GM23248 (cell line): ENCODE data around the gene ANKRD65. TPM values are rescaled to one million over a fixed set of nuclear protein-coding genes. Genes with fewer than 3 reads are reported as not detected.
"Not testable (repeated sequence)": the region's sequence is repeated elsewhere in the genome, so short reads cannot be mapped to it uniquely, and the experiment has no call there.

Experiments used
- DNase-seq: peaks from one replicate; pipeline ENCODE4 v3.0.0-alpha.2; 2015
- H2AFZ ChIP-seq: fragments of 200-600 bp; sonication (generic); 2 replicates; pipeline ENCODE4 v1.6.1; 2016; ENCODE audit warnings: antibody characterized with exemption
- H3F3A ChIP-seq: fragments of 200-600 bp; sonication (generic); 2 replicates; pipeline ENCODE4 v1.6.1; 2016; ENCODE audit warnings: mild to moderate bottlenecking, antibody characterized with exemption, mixed run types; ENCODE audit not compliant: insufficient read depth
- H3K27ac ChIP-seq: fragments of 200-600 bp; sonication (generic); 2 replicates; pipeline ENCODE4 v1.5.1; 2016; ENCODE audit warnings: mild to moderate bottlenecking
- H3K27me3 ChIP-seq: fragments of 200-600 bp; sonication (generic); replicated peaks from 2 replicates; pipeline ENCODE4 v1.6.1; 2016; ENCODE audit warnings: mild to moderate bottlenecking; ENCODE audit not compliant: insufficient read depth
- H3K36me3 ChIP-seq: fragments of 200-600 bp; sonication (generic); 2 replicates; pipeline ENCODE4 v1.6.1; 2016; ENCODE audit warnings: low read depth, mild to moderate bottlenecking
- H3K4me1 ChIP-seq: fragments of 200-600 bp; sonication (generic); 2 replicates; pipeline ENCODE4 v1.6.1; 2016; ENCODE audit warnings: mild to moderate bottlenecking; ENCODE audit not compliant: insufficient read depth
- H3K4me2 ChIP-seq: fragments of 200-600 bp; sonication (generic); one replicate; pipeline ENCODE4 v1.6.1; 2016; ENCODE audit warnings: mild to moderate bottlenecking; ENCODE audit not compliant: unreplicated experiment
- H3K4me3 ChIP-seq: fragments of 200-600 bp; sonication (generic); 2 replicates; pipeline ENCODE4 v1.5.1; 2016; ENCODE audit warnings: mild to moderate bottlenecking
- H3K79me2 ChIP-seq: fragments of 200-600 bp; sonication (generic); 2 replicates; pipeline ENCODE4 v1.6.1; 2016; ENCODE audit warnings: mild to moderate bottlenecking; ENCODE audit not compliant: insufficient read depth
- H3K9ac ChIP-seq: fragments of 200-600 bp; sonication (generic); 2 replicates; pipeline ENCODE4 v1.6.1; 2016; ENCODE audit warnings: mild to moderate bottlenecking
- H3K9me2 ChIP-seq: fragments of 200-600 bp; sonication (generic); 2 replicates; pipeline ENCODE4 v1.6.1; 2016; ENCODE audit warnings: mixed run types, mild to moderate bottlenecking, moderate library complexity; ENCODE audit not compliant: insufficient read depth
- H3K9me3 ChIP-seq: fragments of 200-600 bp; sonication (generic); one replicate; pipeline ENCODE4 v1.6.1; 2017; ENCODE audit warnings: low read depth
- H4K20me1 ChIP-seq: fragments of 200-600 bp; sonication (generic); 2 replicates; pipeline ENCODE4 v1.6.0; 2016; ENCODE audit not compliant: insufficient read depth
- EZH2 ChIP-seq: fragments of 200-600 bp; sonication (generic); IDR thresholded peaks from 2 replicates; pipeline ENCODE4 v1.6.1; 2018; ENCODE audit warnings: antibody characterized with exemption, mild to moderate bottlenecking; ENCODE audit not compliant: insufficient read depth, poor library complexity, severe bottlenecking
- EZH2phosphoT487 ChIP-seq: fragments of 200-600 bp; sonication (generic); IDR thresholded peaks from 2 replicates; pipeline ENCODE4 v1.6.1; 2018; ENCODE audit warnings: antibody characterized with exemption, moderate library complexity, mild to moderate bottlenecking, low read depth; ENCODE audit not compliant: insufficient read depth
- WGBS, 2 experiments: methylation state at CpG; one replicate each; pipeline ENCODE4 v1.1.6; 2015 to 2017; ENCODE audit warnings: low lambda C conversion rate in 2 of 2, low coverage in 1 of 2; ENCODE audit errors: missing lambda C conversion rate in 2 of 2; 5-methylcytosine and 5-hydroxymethylcytosine counted together
- in situ Hi-C: fragments of 300-500 bp; cut with MboI; formaldehyde crosslinking; loops from 2 replicates; pipeline ENCODE4 v1.15.0; 2020
- polyA plus RNA-seq: library from polyadenylated mRNA; unstranded; fragments of >200 nt; fragmentation: Nextera tagmentation; extraction: Ambion mirVana; gene quantifications from 2 replicates; pipeline ENCODE4 v1.2.1, GENCODE V29; 2016
- total RNA-seq: library from RNA; depleted of rRNA; stranded (reverse); fragments of >200 nt; shearing (Covaris generic); gene quantifications from 2 replicates; pipeline ENCODE4 v1.2.3, GENCODE V29; 2014

ANKRD65 gene
- total and polyA plus RNA-seq, 2 experiments from 2014 or later, result 0.44 to 0.97 TPM

GRCh38 chr1:1407636-1408318 is 13.3 kb downstream of the ANKRD65 start:
- Histone ChIP-seq H3K36me3 (0 out of 2 replicates have a peak, but pooled peaks cover 5% of the 10 kb centered on the region), H3K4me3 (peak overlapping the region; percentile 90), H3F3A (peaks cover 17% of the 10 kb centered on the region), H2AFZ (peak overlapping the region; percentile 82), H3K9me3 (no peaks in the 10 kb centered on the region), H4K20me1 (0 out of 2 replicates have a peak, but pooled peaks cover 3% of the 10 kb centered on the region), H3K9ac (peak overlapping the region; percentile 96), H3K79me2 (peaks cover 67% of the 10 kb centered on the region), H3K27me3 (no peaks in the 10 kb centered on the region), H3K4me2 (peak overlapping the region; percentile 80), H3K4me1 (peaks cover 17% of the 10 kb centered on the region), H3K27ac (peak overlapping the region; percentile 70), H3K9me2 (no peaks in the 10 kb centered on the region)
- in situ Hi-C loops, result no loop called here
- WGBS, 2 experiments, result 11 to 14% methylated on average over 35 to 41 of the region's 41 CpGs
- peak; percentile 76 for DNase-seq
- TF ChIP-seq EZH2, result no peak
- no peak for TF ChIP-seq EZH2phosphoT487

- peak; percentile 97 for DNase-seq
- TF ChIP-seq EZH2phosphoT487 (no peak), EZH2 (no peak)
- Histone ChIP-seq H3K4me3 (peak within 1 kb of the TSS; percentile 90), H3K9me2 (no peaks in the 10 kb centered on the region), H3K9ac (peak within 1 kb of the TSS; percentile 96), H3K27me3 (no peaks in the 10 kb centered on the region), H3K36me3 (0 out of 2 replicates have a peak, but pooled peaks cover 5% of the 10 kb centered on the region), H2AFZ (peak within 1 kb of the TSS; percentile 82), H3K79me2 (peaks cover 74% of the 10 kb centered on the region), H3K9me3 (no peaks in the 10 kb centered on the region), H4K20me1 (0 out of 2 replicates have a peak, but pooled peaks cover 3% of the 10 kb centered on the region), H3K4me1 (peaks cover 17% of the 10 kb centered on the region), H3K4me2 (peak within 1 kb of the TSS; percentile 80), H3F3A (peaks cover 24% of the 10 kb centered on the region), H3K27ac (peak within 1 kb of the TSS; percentile 70)
- WGBS, 2 experiments, result 1% methylated on average over 57 to 92 of the region's 98 CpGs
- in situ Hi-C loops, result no loop called here
Observed at GRCh38 chr1:1406821-1407635, 14.0 kb downstream of the ANKRD65 start, which contains the start of gene MRPL20. MRPL20 (minus strand) TSS chr1:1407293; CDS start chr1:1407217, 76 bp downstream.

GRCh38 chr1:1406101-1406820 is 14.8 kb downstream of the ANKRD65 start:
- H3K27ac ChIP-seq, result peak overlapping the region; percentile 70
- WGBS, 2 experiments, result 41 to 62% methylated on average over 29 to 43 of the region's 43 CpGs
- H3K79me2 ChIP-seq, result peaks cover 82% of the 10 kb centered on the region
- H3K9me3 ChIP-seq, result no peaks in the 10 kb centered on the region
- H4K20me1 ChIP-seq, result 0 out of 2 replicates have a peak, but pooled peaks cover 3% of the 10 kb centered on the region
- H3K4me3 ChIP-seq, result peak overlapping the region; percentile 90
- H2AFZ ChIP-seq, result peak overlapping the region; percentile 82; the same call in 1 of the 2 replicates
- TF ChIP-seq EZH2phosphoT487 (no peak), EZH2 (no peak)
- no peaks in the 10 kb centered on the region for H3K9me2 ChIP-seq
- H3F3A ChIP-seq, result peaks cover 29% of the 10 kb centered on the region
- peak overlapping the region; percentile 80 for H3K4me2 ChIP-seq
- peak overlapping the region; percentile 96 for H3K9ac ChIP-seq
- 0 out of 2 replicates have a peak, but pooled peaks cover 5% of the 10 kb centered on the region for H3K36me3 ChIP-seq
- no peaks in the 10 kb centered on the region for H3K27me3 ChIP-seq
- H3K4me1 ChIP-seq, result peaks cover 17% of the 10 kb centered on the region
- in situ Hi-C loops, result no loop called here
- DNase-seq, result peak; percentile 30

- Histone ChIP-seq H3K79me2 (peaks cover 96% of the 10 kb centered on the region), H3K9me2 (no peaks in the 10 kb centered on the region), H3K27me3 (no peaks in the 10 kb centered on the region), H3F3A (peaks cover 29% of the 10 kb centered on the region), H3K36me3 (0 out of 2 replicates have a peak, but pooled peaks cover 5% of the 10 kb centered on the region), H3K9ac (no peak overlapping the region), H3K4me1 (peaks cover 21% of the 10 kb centered on the region), H2AFZ (no peak overlapping the region), H4K20me1 (0 out of 2 replicates have a peak, but pooled peaks cover 3% of the 10 kb centered on the region), H3K27ac (no peak overlapping the region), H3K9me3 (no peaks in the 10 kb centered on the region), H3K4me3 (no peak overlapping the region), H3K4me2 (no peak overlapping the region)
- WGBS, 2 experiments, result 75 to 78% methylated on average over 7 of the region's 7 CpGs
- TF ChIP-seq EZH2phosphoT487 (no peak), EZH2 (no peak)
- DNase-seq, result peak; percentile 23
- in situ Hi-C loops, result no loop called here
Observed at GRCh38 chr1:1403653-1404052, 17.4 kb downstream of the ANKRD65 start.

GRCh38 chr1:1402901-1403392 is 18.1 kb downstream of the ANKRD65 start:
- in situ Hi-C loops, result not testable (repeated sequence)

More at GRCh38 chr1:1402901-1403392, 18.1 kb downstream of the ANKRD65 start:
- not testable (repeated sequence) for H3K27me3 ChIP-seq, H3K4me2 ChIP-seq, H4K20me1 ChIP-seq, H3K9me2 ChIP-seq, H3K36me3 ChIP-seq, H2AFZ ChIP-seq, H3K9ac ChIP-seq, DNase-seq, H3K27ac ChIP-seq, H3K4me3 ChIP-seq, H3K9me3 ChIP-seq
- Histone ChIP-seq H3K79me2 (peaks cover 96% of the 10 kb centered on the region), H3K4me1 (peaks cover 14% of the 10 kb centered on the region), H3F3A (peaks cover 30% of the 10 kb centered on the region)
- WGBS, 2 experiments, result 93 to 96% methylated on average over 9 of the region's 9 CpGs
